GM19328 (cell line): ENCODE measurements around the gene SCYGR7.
"Not testable (repeated sequence)": the region's sequence is repeated elsewhere in the genome, so short reads cannot be mapped to it uniquely, and the experiment has no call there.

ENCODE experiments used
- ATAC-seq: cut with Tn5 transposase; IDR thresholded peaks from one replicate; pipeline ENCODE4 v1.9.1; 2021; ENCODE audit warnings: mild to moderate bottlenecking, moderate library complexity; ENCODE audit not compliant: unreplicated experiment

SCYGR7 gene, protein sequence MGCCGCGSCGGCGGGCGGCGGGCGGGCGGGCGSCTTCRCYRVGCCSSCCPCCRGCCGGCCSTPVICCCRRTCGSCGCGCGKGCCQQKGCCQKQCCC

GRCh38 chr2:227728035-227728434 lies at the start of gene SCYGR7:
SCYGR7 (plus strand) TSS chr2:227728335; CDS start chr2:227728335, 0 bp downstream.
- no peak for ATAC-seq

GRCh38 chr2:227684258-227684657 lies 43.9 kb upstream of the SCYGR7 start:
- no peak for ATAC-seq

GRCh38 chr2:227687189-227687588 lies 40.9 kb upstream of the SCYGR7 start:
- ATAC-seq = no peak

DNA sequence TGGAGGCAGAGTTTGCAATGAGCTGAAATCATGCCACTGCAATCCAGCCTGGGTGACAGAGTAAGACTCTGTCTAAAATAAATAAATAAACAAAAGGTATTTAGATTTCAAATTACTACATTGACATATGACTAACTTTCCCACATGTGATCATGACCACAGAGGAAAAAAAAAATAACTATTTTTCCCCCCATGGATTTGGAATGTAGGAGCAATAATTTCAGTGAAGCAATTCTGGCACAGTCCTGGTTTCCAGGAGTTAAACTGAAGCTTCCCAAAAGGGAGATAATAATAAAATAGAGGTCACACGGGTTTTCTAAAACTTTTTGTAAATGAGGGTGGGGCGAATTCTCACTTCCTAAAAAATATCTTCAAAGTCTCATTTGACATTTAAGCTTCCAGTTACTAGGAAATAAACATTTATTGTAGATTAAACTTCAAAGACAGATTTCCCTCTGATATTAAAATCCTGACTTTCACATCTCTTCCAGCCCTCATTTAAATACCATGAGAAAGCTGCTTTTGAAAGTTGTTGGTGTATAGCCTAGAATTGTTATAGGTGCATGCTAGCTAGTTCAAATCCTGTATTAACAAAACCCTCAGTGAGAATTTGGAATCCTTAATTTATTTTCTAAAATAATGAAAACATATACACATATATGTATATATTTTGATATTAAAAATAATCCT lies 31.0 kb upstream of the SCYGR7 start:
- ATAC-seq = no peak

DNA sequence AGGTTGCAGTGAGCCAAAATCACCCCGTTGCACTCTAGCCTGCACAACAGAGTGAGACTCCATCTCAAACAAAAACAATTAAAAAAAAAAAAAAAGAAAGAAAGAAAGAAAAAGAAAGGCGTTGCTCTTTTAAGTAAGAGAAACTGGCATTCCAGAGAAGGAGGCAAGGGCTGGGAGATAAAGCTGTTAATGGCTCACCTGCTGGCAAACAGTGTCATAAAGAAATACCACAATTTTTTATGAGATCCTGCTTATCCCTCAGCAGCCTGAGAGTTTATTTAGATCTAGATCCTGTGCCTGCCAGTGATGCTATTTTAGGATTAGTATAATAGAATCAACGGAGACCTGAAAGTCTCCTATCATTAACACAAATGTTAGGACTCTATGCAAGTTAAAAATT lies 26.6 kb upstream of the SCYGR7 start:
- no peak for ATAC-seq

- no peak for ATAC-seq
Measured at GRCh38 chr2:227703280-227703732, 24.8 kb upstream of the SCYGR7 start.

GRCh38 chr2:227703961-227704360 lies 24.2 kb upstream of the SCYGR7 start:
- no peak for ATAC-seq

DNA sequence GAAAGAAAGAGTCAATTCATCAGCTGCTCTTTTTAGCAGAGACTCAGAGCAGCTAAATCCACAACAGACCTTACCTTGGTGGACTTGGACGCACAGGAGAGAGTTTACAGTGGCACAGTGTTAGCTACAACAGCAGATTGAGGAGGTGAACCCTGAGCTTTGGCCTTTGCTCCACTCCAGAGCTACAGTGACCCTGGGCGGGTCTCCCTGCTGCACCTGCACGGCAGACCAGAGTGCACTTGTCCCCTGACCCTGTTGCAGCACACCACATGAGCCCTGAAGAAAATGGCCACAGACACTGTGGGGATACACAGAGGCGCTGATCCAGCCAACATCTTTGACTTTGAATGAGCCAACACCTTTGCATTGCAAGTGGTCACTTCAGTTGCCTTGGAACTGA lies 21.3 kb upstream of the SCYGR7 start:
- no peak for ATAC-seq

- no peak for ATAC-seq
Measured at GRCh38 chr2:227707390-227707789, 20.7 kb upstream of the SCYGR7 start.

DNA sequence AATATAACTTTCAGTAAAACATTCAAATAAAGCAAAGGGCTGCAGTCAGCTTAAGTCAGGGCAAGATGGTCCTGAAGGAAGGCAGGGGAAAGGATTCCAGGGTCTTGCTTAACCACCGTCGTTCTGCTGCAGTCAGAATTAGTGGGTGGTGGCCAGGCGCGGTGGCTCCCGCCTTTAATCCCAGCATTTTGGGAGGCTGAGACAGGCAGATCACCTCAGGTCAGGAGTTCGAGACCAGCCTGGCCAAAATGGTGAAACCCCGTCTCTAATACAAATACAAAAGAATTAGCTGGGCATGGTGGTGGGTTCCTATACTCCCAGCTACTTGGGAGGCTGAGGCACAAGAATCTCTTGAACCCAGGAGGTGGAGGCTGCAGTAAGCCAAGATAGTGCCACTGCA lies 17.1 kb upstream of the SCYGR7 start:
- no peak for ATAC-seq

GRCh38 chr2:227713291-227713690 lies 14.8 kb upstream of the SCYGR7 start:
- no peak for ATAC-seq

GRCh38 chr2:227716501-227716900 lies 11.6 kb upstream of the SCYGR7 start:
- ATAC-seq = no peak

DNA sequence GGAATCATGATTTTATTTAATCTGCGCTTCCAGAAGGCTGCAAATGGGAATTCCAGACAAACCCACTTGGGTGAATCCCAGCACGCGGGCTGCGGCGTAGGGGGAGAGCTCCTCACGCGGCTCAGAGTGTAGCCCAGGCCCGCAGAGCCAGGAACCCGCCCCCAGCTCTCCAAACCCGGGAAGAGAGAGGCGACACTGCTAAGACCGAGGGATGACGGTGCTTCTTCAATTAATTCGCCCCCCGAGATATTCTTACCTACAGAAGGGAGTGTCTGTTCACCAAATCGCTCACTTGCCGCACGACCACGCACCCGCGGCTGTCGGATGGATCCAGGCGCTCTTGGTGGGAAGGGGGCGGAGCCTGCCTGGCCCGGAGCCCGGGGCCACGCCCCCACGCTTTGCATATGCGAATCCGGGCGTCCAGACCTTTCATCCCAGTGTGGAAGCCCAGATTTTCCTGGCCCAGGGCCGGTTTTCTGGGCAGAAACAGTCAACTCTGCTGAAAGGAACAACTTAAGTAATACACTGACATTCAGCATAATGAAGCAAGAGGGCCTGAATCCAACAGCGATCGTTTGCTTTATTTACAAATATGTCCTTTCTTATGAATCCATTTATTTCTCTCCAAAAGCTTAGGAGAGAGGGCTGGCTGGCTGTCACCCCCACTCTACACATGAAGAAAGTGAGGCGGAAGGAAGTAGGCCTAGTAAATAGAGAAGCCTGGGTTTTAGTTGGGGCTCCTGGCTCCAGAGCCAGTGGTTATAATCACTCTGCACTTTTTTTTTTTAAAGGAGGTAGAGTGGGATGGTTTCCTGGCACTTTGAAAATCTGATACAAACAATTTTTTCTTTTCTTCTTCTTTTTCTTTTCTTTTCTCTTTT lies 10.2 kb upstream of the SCYGR7 start, which contains the start of gene SLC19A3:
Gene SLC19A3, minus strand, starts transcription at position 342 of the 881 bp plus-strand sequence. CDS start 15,710 bp downstream, outside the sequence.
- ATAC-seq = no peak

DNA sequence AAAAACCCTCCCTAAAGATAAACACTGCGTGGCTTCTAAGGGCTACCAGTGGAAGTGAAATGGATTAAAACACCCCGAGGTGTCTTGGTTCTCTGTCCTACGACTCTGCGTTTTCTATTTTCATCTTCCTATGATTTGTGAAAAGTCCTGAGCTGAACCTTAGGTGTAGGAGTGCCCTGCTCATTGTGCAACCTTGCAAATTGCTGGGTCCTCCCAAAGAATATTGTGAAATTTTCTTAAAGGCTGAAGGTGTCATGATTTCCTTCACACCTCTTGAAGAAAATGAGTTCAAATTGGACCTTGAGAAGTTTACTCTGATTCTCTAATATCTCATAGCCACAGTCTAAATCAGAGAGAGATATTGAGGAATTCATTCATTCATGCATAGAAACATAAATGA lies 8.5 kb upstream of the SCYGR7 start:
- ATAC-seq = no peak

DNA sequence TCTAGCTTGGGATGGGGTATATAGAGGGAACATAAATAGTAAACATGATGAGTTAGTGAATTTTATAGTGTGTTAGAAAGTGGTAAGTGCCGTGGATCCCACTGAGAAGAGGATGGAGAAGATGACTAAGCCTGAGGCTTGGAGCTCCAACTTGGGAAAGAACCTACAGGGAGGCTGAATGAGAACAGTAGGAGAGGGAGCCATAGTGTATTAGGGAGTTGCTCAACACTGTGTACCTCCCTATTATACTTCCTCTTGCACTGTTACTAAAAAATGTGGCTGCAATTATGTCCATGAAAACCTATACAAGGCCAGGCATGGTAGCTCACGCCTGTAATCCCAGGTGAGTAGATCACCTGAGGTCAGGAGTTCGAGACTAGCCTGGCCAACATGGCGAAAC lies 7.5 kb upstream of the SCYGR7 start:
- ATAC-seq = no peak

- not testable (repeated sequence) for ATAC-seq
Measured at GRCh38 chr2:227722821-227723220, 5.3 kb upstream of the SCYGR7 start.

GRCh38 chr2:227724394-227725039 lies 3.6 kb upstream of the SCYGR7 start, which contains the start of gene SCYGR6:
SCYGR6 (minus strand) TSS chr2:227724757; CDS start chr2:227724757, 0 bp downstream.
- ATAC-seq = no peak

GRCh38 chr2:227739351-227739750 lies 11.2 kb downstream of the SCYGR7 start:
- ATAC-seq = no peak

DNA sequence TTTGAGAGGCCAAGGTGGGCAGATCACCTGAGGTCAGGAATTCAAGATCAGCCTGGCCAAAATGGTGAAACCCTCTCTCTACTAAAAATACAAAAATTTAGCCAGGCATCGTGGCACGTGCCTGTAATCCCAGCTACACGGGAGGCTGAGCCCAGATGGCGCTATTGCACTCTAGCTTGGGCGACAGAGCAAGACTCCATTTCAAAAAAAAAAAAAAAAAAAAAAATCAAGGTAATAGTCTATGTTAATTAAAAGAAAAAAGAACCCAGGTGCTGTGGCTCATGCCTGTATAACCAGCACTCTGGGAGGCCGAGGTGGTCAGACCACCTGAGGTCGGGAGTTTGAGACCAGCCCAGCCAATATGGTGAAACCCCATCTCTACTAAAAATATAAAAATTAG lies 12.6 kb downstream of the SCYGR7 start:
- not testable (repeated sequence) for ATAC-seq

DNA sequence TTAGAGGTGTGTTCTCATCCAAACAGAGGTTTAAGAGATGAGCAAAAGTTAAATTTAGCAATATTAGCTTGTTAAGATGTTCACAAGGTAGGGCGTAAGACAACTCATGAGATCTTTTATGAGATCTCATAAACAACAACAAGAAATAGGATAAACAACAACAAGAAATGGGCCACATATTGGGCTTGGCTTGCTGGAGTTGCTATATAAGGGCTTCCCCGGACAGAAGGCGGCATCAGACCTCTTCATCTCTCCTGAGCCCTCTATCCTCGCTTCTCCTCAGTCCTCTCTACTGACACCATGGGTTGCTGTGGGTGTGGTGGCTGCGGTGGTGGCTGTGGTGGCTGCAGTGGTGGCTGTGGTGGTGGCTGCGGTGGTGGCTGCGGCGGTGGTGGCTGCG lies 17.5 kb downstream of the SCYGR7 start, which contains the start of gene SCYGR8:
Gene SCYGR8, plus strand, starts transcription at position 301 of the 400 bp plus-strand sequence. Its CDS starts 0 bp downstream, at position 301.
- no peak for ATAC-seq

DNA sequence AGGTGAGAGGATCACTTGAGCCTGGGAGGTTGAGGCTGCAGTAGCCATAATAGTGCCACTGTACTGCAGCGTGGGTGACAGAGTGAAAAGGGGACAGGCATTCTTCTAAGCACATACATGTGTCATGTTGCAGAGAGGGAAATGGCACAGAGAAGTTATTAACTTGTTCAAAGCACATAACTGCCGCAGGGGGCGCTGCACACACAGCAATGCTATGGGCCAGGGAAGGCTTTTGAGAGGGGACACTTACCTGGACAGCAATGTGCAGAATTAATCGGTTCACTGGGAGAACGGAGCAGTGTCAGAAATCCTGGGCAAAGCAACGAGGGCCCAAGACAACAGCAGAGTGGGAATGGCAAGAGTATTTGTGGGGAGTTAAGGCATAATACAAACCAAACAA lies 19.9 kb downstream of the SCYGR7 start:
- ATAC-seq = no peak
